Measurements from ENCODE around the gene SKIC2. TPM values are rescaled to one million over a fixed set of nuclear protein-coding genes. Genes with fewer than 3 reads are reported as not detected.
A peak's percentile ranks its signal among the peaks of the same experiment; 100 is the strongest.

Gene SKIC2
- total and polyA plus RNA-seq, 2 of the 8 experiments (the other 6 are each of a cell fraction or from before 2014, with no cell fraction given), result 42.1 to 59.7 TPM

DNA sequence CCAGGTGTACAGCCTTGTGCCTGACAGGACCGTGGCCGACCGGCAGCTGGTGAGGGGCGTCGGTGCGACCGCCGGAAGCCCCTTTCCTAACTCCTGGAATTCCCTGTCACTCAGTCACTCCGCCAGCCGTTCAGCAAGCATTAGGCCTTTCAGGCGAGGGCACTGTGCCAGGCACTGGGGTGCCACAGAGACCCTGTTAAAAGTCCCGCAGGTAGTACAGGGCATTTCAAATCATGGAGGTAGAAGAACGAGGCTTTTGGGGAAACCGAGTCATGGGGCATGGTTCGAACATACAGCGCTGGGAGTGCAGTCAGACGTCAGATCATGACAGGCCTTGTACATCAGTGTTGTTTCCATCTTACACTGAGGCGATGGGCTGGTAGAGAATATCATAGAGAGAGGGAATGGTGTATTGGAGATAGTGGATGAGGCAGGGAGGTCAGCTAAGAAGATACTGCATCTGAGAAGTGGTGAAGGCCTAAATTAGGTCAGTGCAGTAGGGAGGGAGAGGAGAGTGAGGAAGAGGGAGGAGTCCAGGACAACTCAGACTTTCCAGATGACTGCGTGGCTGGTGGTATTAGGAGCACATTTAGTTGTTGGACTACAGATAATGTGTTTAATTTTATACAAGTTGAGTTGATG lies 13.9 kb downstream of the SKIC2 start:
- TF ChIP-seq TEAD4 (IDR thresholded peaks at IDR 0.05; ENCODE audit: low read depth, low read length) (peak; percentile 58; the same call in 1 of the 2 replicates), ASH2L (IDR thresholded peaks at IDR 0.05; ENCODE audit: low read length) (no peak)
- TF ChIP-seq, protein P1, sequence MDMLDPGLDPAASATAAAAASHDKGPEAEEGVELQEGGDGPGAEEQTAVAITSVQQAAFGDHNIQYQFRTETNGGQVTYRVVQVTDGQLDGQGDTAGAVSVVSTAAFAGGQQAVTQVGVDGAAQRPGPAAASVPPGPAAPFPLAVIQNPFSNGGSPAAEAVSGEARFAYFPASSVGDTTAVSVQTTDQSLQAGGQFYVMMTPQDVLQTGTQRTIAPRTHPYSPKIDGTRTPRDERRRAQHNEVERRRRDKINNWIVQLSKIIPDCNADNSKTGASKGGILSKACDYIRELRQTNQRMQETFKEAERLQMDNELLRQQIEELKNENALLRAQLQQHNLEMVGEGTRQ (IDR thresholded peaks at IDR 0.05; ENCODE audit: low read length), result no peak
- TF ChIP-seq, protein P2, sequence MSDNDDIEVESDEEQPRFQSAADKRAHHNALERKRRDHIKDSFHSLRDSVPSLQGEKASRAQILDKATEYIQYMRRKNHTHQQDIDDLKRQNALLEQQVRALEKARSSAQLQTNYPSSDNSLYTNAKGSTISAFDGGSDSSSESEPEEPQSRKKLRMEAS (IDR thresholded peaks at IDR 0.05), result 0 out of 2 replicates have a peak, but pooled peaks have one; percentile 51

More for the DNA sequence above, 13.9 kb downstream of the SKIC2 start:
- Histone ChIP-seq H4K5ac (ENCODE audit: insufficient read length, low read depth, low read length) (no peak overlapping the region), H2AFZ (ENCODE audit: low read length) (peak overlapping the region; percentile 57; the same call in 1 of the 2 replicates), H3K79me1 (ENCODE audit: low read depth, low read length) (peaks cover 4% of the 10 kb centered on the region; the same call in 1 of the 2 replicates), H2BK5ac (ENCODE audit: low read depth, low read length) (peak overlapping the region; percentile 88), H2BK15ac (ENCODE audit: low read length) (no peak overlapping the region), H3K27ac (ENCODE audit: low read depth, low read length) (peak overlapping the region; percentile 90; the same call in 1 of the 2 replicates), H3K23ac (ENCODE audit: insufficient read length) (no peak overlapping the region), H2AK5ac (ENCODE audit: low read depth, low read length) (no peak overlapping the region; the same call in 1 of the 2 replicates), H3K56ac (replicated peaks; ENCODE audit: insufficient read length, low read depth, low read length) (no peak overlapping the region), H2BK12ac (ENCODE audit: low read depth, low read length) (no peak overlapping the region; the same call in 1 of the 2 replicates), H4K8ac (ENCODE audit: extremely low read depth, insufficient read depth, low read length) (peak overlapping the region; percentile 99), H2BK20ac (ENCODE audit: low read length) (no peak overlapping the region), H3K23me2 (ENCODE audit: low read depth, low read length) (peaks cover 13% of the 10 kb centered on the region), H3K79me2 (ENCODE audit: control insufficient read depth in 1 of 2, insufficient read depth in 2 of 2, low read length in 2 of 2) (peaks cover 0 to 11% of the 10 kb centered on the region in 2 experiments; a peak in 1 of 4 replicates), H3K9me3 (ENCODE audit: insufficient read depth in 2 of 2, low read depth in 1 of 2, low read length in 1 of 2) (peaks cover 0 to 5% of the 10 kb centered on the region in 2 experiments; a peak in 1 of 4 replicates), H3K27me3 (replicated peaks in 1 of 4; ENCODE audit: control insufficient read depth in 3 of 4, extremely low read depth in 1 of 4, insufficient read depth in 3 of 4, low read length in 3 of 4) (no peaks in the 10 kb centered on the region; a peak in 1 of 7 replicates), H3K14ac (ENCODE audit: insufficient read length) (no peak overlapping the region), H3K4me3 (ENCODE audit: extremely low read depth in 1 of 4, insufficient read depth in 2 of 4, low read depth in 3 of 4, low read length in 4 of 4) (peak overlapping the region; percentile 68 to 94 (median 84)), H3K4me2 (ENCODE audit: insufficient read depth in 1 of 2, low read depth in 2 of 2, low read length in 2 of 2) (peak overlapping the region; percentile 91 to 100), H3K4me1 (replicated peaks in 1 of 4; ENCODE audit: control insufficient read depth in 3 of 4, insufficient read depth in 4 of 4, low read length in 3 of 4) (peaks cover 0 to 9% (median 5%) of the 10 kb centered on the region in 4 experiments; a peak in 5 of 7 replicates), H3K4ac (replicated peaks; ENCODE audit: insufficient read length, low read depth, low read length) (no peak overlapping the region), H3K36me3 (ENCODE audit: control insufficient read depth in 2 of 4, insufficient read depth in 4 of 4, low read length in 3 of 4) (peaks cover 3 to 21% (median 14%) of the 10 kb centered on the region in 4 experiments; a peak in 6 of 8 replicates), H4K91ac (replicated peaks; ENCODE audit: insufficient read length, low read length) (no peak overlapping the region), H4K20me1 (replicated peaks in 1 of 2; ENCODE audit: control insufficient read depth in 1 of 2, insufficient read depth in 2 of 2, low read length in 2 of 2) (no peaks in the 10 kb centered on the region), H2BK120ac (replicated peaks; ENCODE audit: low read depth, low read length) (no peak overlapping the region), H3K9ac (replicated peaks in 1 of 4; ENCODE audit: extremely low read depth in 1 of 4, low read depth in 3 of 4, low read length in 3 of 4) (peak overlapping the region; percentile 54 to 84 (median 68); a peak in 6 of 7 replicates), H3K18ac (ENCODE audit: extremely low read depth, low read length) (peak overlapping the region; percentile 24; the same call in 1 of the 2 replicates)
- FAIRE-seq (no peak), DNase-seq (ENCODE audit: low read depth in 1 of 2, low spot score in 2 of 2) (no peak)
- ChIA-PET POLR2A (ENCODE audit: partially characterized antibody) (interaction anchor here (1.3 to 15.3 kb wide), 14 partner anchors 18 to 351 kb away, joined by 3 to 279 read pairs (median 6); partner anchors contain the start of genes CFB, EHMT2, FKBPL and NELFE), CTCF (ENCODE audit: partially characterized antibody) (interaction anchor here (1.6 to 10.2 kb wide), 3 partner anchors 21 to 144 kb away, joined by 4 to 84 read pairs (median 10); no protein-coding TSS in a partner anchor)
- 23% methylated on average over 13 of the region's 19 CpGs; no CpG with 5 or more reads in 1 of the 2 experiments for WGBS, 2 experiments (ENCODE audit: extremely low coverage in 1 of 2, insufficient coverage in 1 of 2, insufficient read length in 1 of 2, insufficient replicate concordance in 2 of 2, low coverage in 1 of 2, low lambda C conversion rate in 2 of 2, missing lambda C conversion rate in 1 of 2)
